ENCODE measurements around the gene DIS3L2.

DIS3L2 gene

DNA sequence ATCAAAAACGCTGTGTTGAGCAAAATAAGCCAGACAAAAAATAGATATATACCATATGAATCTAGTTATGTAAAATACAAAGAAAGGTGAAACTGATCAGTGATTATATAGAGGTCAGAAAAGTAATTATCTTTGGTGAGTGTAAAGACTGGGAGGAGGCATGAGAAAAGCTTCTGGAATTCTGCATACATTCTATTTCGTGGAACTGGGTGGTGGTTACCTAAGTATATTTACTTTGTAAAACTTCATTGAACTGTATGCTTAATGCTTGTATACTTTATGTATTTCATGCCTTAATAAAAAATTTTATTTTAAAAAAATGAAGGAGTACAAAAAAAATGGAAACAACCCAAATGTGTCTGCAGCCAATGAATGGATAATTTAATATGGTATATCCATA, 263.9 kb downstream of the DIS3L2 start:
- DNase-seq (ENCODE audit: low read depth in 4 of 4, low spot score in 1 of 4): no peak

DNA sequence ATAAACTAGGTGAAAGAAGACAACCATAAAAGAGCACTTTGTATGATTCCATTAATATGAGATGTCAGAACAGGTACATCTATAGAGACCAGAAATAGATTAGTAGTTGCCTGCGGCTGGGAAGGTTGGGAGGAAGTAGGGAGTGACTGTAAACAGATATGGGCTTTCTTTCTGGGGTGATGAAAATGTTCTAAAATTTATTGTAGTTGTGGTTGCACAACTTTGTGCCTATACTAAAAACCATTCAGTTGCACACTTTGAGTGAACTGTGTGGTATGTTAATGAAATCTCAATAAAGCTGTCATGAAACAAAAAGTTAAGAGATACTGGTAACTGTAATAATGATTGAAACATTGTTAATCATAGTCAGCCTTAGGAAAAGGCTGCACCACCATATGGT, 264.4 kb downstream of the DIS3L2 start:
- DNase-seq (ENCODE audit: low read depth in 4 of 4, low spot score in 1 of 4): no peak

DNA sequence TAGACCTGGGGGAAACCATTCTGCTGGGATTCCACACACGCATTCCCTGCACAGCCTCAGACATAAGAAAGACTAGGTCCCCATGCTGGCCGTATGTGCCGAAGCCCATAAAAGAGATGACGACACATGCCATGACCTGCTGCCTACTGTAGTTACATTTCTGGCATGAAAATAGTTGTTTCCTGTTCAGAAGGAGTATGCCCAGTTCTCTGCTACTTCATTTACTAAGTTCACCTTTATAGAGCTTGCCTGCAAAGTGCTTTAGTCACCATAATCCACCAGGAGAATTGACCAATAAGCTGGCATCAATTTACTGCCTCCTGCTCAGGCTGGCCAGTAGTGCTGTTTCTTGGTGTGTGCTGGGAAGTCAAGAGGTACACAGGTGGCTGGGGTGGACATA, 266.8 kb downstream of the DIS3L2 start:
- no peak for DNase-seq (ENCODE audit: low read depth in 4 of 4, low spot score in 1 of 4)

DNA sequence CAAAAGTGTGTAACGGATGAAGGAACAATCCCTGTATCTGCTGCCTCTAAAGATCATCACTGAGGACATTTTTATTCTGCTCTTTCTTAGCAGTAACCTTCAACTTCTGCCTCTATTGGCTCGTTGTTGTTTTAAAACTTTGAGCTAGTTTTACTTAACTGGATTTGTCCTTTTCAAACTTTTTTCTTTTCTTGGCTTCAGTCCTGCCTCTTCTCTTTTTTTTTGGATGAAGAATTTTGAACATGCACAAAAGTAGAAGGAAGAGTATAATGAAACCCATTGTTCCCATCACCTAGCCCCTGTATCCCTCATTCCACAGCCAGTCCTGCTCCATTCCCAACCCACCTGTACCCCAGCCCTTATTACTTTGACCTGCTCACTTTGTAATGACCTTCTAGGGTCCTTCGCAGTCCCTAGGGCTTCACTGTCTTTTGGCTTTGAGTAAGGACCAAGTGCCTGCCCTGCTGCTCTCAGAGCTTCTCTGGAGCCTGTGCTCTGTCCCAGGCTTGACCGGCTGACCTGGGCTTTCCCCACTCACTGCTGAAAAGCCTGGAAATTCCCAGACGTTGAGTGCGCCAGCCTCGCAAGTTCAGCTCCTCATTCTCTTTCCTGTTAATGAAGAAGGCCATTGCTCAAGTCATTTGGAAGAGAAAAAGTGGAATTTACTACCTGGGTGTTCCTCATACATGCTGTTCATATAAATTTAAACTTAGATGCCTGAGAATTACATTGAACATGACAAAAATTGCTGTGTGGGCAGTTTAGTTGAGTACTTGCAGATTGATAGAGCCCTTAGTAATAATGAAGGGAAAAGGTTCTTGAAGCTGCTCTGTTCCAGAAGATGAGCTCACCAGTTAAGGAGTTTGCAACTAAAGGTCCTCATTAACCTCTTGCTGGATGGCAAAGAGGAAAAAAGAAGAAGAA, 267.7 kb downstream of the DIS3L2 start:
- DNase-seq (ENCODE audit: low read depth in 4 of 4, low spot score in 1 of 4): no peak

- DNase-seq (ENCODE audit: low read depth in 4 of 4, low spot score in 1 of 4): no peak
Measured at GRCh38 chr2:232229911-232230310, 268.4 kb downstream of the DIS3L2 start.

DNA sequence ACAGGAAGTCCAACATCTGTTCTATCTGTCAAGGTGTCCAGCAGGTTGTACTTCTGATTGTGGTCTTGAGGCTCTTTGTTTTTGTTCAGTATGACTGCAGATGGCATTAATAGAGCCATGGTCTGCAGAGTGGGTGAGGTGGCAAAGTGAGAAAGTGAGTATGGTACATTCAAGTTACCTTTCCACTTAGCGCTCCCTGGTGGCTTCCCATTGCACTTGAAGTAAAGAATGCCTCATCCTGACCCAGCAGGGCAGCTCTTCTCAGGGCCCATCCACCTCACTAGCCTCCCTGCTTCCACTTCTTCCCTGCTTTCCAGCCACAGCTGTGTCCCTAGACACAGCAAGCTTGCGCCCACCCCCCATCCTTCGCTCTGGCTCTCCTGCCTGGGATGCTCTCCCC, 269.0 kb downstream of the DIS3L2 start:
- DNase-seq (ENCODE audit: low read depth in 4 of 4, low spot score in 1 of 4): peak in 1 of 4 experiments; percentile 10

DNA sequence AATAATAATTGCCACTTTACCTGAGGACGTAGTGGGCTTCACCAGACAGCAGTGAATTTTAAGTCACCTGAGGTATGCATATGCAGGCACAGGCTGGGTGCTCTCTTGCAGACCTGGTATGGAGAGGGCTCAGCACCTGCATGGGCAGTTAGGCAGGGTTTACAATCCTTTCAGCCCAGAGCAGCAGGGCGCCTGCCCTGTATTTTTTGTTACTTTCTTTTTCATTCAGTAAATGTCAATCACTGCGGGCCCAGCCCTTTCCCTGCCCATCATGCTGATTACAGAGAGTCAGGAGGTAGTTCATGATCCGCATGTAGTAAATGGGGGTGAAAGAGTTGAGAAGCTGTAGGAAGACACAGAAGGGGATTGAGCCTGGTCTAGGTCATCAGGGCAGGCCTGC, 270.0 kb downstream of the DIS3L2 start:
- DNase-seq (ENCODE audit: low read depth in 4 of 4, low spot score in 1 of 4): no peak

DNA sequence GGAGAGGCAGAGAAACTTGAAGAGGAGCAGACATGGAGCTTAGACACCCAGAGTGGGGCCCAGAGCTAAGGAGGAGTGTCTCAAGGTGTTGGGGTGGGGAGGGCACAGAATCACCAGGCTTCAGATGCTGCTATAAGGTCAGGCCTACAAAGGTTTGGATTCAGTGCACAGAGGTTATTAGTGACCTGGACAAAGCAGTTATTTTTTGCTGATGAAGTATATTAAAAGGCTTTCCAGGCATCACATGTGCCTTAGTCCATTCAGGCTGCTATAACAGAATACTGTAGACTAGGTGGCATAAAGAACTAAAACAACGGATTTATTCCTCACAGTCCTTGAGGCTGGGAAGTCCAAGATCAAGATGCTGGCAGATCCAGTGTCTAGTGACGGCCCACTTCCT, 271.4 kb downstream of the DIS3L2 start:
- no peak for DNase-seq (ENCODE audit: low read depth in 4 of 4, low spot score in 1 of 4)

- DNase-seq (ENCODE audit: low read depth in 4 of 4, low spot score in 1 of 4): no peak
Measured at GRCh38 chr2:232234922-232235615, 273.6 kb downstream of the DIS3L2 start.

DNA sequence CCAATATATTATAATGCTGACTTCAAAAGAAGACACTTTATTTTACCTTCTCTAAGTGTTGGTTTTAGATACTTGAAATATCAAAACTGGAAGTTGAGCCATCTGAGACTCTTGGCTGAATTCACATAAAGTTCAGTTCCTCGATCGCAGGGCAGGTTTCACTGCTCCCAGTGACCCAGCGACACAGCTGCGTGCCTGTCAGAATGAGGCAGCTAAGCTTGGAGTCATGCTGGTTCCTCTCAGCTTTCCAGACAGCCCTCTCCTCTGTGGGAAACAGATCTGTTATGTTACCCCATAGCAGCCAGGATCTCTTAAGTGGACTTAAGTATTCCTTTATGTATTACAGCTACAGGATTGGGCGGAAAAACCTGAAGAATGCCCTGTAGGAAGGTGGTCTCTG, 274.2 kb downstream of the DIS3L2 start:
- DNase-seq (ENCODE audit: low read depth in 4 of 4, low spot score in 1 of 4): no peak

GRCh38 chr2:232236200-232236599, 274.7 kb downstream of the DIS3L2 start:
- no peak for DNase-seq (ENCODE audit: low read depth in 4 of 4, low spot score in 1 of 4)

DNA sequence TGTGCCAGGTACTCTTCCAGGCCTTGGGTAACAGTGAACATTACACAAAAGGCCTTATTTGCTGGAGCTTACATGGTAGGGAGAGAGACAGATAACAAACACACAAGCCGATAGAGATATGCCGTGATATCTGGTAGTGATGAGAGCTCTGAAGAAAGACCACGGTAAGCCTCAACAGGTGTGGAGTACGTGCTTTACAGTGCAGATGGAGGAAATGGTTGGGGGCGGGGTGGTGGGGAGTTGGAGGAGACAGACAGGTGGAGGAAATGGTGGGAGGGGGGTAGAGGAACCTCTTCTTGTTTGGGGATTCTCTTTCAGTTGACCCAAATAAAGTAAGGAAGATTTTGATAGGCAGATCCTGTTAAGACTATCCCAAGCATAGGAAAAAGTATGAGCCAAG, 276.0 kb downstream of the DIS3L2 start:
- DNase-seq (ENCODE audit: low read depth in 4 of 4, low spot score in 1 of 4): no peak

DNA sequence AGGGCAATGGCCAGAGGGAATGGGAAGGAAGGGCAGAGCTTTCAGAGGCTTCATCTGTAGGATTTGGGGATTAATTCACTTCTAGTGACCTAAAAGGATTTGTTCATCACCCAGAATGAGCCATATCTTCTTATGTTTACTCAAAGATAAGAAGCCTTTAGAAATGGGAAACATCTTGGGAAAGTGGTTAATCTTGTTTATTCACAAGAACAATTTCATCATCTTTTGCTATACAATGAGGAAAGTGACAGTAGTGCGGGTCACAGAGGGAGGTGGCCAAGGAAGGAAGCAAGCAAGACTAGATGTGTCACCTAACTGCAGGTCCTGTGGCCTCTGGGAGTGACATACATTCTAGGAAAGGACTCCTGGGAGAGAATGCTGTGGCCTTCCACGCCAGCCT, 276.6 kb downstream of the DIS3L2 start:
- DNase-seq (ENCODE audit: low read depth in 4 of 4, low spot score in 1 of 4): no peak

DNA sequence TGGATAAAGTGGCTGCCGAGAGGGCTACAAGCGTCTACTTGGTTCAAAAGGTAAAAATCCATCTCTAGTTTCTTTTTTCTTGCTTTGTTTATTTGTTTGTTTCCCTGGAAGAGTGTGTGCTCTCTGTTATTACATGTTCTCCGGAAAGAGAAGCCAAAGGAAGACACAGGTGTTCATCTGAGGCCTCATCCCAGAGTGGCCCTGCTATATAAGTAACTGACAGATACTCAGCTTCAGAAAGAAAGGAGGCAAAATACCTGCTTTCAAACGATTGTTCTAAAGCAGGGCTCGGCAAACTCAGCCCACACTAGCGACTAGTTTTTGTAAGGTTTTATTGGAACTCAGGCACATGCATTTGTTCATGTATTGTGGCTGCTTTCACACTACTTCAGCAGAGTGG, 277.1 kb downstream of the DIS3L2 start:
- DNase-seq (ENCODE audit: low read depth in 4 of 4, low spot score in 1 of 4): no peak

DNA sequence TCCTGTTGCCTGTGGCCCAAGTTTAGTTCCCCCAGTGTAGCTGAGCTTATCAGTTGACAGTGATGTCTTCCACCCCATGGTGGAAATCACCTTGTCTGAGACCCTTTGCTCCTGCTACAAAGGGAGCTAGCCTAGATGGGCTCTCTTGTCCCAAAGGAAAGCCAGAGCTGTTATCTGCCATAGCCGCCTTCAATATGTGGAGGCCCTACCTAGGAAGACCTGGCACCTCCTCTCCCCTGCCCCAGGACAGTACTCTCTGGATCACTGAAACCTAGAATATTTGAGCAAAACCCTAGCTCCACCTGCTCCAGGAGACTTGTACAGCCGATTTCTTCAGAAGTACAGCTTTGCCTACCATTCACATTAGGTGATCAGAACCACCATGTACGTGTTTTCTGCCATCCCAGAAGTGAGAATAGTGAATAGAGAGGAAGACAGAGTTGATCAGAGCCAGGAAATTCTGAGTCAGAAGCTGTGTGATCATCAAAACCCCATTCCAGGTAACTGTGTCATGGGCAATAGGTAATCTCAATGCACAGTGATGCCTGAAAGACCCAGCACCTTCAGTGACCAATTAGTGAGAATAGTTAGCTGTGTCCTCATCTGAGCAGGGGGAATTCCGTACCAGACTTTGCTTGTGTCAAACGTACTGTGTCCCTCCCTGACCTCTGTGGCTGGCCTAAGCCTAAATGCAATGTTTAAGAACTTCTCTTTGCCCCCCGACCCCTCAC, 278.6 kb downstream of the DIS3L2 start:
- peak in 1 of 4 experiments; percentile 14 for DNase-seq (ENCODE audit: low read depth in 4 of 4, low spot score in 1 of 4)

- no peak for DNase-seq (ENCODE audit: low read depth in 4 of 4, low spot score in 1 of 4)
Measured at GRCh38 chr2:232240906-232241305, 279.4 kb downstream of the DIS3L2 start.

- DNase-seq (ENCODE audit: low read depth in 4 of 4, low spot score in 1 of 4): no peak
Measured at GRCh38 chr2:232242316-232242715, 280.8 kb downstream of the DIS3L2 start.

DNA sequence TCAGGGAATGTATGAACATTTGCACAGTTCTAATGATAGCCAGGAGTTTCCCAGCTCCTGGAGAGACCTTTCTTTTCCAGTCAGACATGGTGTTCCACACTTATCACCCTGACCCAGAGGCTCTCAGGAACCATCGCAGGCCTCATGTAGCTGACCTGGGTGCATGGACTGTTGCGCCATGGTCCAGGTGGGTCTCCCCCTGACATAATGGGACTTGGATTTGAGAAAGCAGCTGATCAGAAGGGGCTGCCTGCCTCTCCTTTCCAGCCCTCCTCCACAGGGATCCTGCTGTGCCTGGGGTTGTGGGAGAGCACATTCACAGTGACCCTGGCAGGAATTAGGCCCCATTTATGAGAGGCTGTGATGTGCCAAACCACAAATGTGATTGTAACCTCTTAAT, 283.6 kb downstream of the DIS3L2 start:
- no peak for DNase-seq (ENCODE audit: low read depth in 4 of 4, low spot score in 1 of 4)

- no peak for DNase-seq (ENCODE audit: low read depth in 4 of 4, low spot score in 1 of 4)
Measured at GRCh38 chr2:232246245-232246644, 284.7 kb downstream of the DIS3L2 start.

DNA sequence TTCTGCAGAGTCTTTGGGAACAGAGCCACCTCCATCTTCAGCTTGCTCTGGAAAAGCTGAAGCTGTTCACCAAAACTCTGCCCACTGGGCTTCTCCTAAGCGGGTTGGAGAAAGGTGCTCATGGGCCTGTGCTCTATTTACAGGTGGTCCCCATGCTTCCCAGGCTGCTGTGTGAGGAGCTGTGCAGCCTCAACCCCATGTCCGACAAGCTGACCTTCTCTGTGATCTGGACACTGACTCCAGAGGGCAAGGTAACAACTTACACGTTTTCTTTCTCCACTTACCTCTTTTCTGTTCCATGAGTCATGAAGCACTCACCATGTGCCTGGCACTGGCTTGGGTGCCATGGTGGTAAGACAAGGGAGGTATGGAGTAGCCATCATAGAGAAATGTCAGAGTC, 287.6 kb downstream of the DIS3L2 start:
- DNase-seq (ENCODE audit: low read depth in 4 of 4, low spot score in 1 of 4): no peak

DNA sequence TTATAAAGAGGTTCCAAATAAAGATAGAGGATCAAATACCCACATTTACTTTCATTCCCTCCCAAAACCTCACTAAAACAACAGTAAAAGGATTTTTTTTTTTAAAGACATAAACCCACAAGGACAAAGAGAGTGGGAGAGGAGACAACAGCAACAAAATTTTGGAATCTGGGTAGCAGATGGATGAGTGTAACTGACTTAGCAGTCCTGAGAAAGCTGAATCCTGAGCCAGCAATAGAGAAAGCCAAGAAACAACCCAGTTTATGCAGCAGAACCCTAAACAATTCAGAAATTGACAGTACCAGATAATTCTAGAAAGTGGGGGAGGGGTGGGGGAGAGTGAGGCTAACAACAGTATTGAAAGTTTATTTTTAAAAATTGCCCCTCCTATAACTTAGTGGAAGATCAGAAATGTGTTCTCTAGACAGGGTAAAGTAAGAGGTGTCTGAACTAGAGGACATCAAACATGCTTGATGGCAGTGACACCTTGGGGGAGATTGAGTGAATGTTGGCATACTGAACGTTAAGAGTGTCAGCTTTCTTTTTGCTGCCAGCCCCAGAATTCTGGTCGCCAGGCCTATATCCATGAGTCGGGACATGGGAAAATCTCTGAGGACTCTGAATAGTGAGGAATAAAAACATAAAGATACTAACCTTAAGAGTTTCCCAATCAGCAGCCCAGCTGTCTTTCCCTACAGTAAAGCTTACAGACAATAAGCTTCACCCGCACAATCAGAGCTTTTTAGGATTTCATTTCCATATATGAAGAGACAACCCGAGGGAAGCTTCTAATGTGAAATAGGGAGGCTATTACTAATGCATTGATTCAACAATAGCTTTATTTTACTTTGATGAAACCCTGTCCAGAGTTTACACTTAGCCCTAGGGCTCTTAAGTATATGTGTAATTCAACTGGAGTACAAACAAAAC, 289.0 kb downstream of the DIS3L2 start:
- no peak for DNase-seq (ENCODE audit: low read depth in 4 of 4, low spot score in 1 of 4)

Measured in stimulated activated CD4-positive, alpha-beta T cell treated with anti-CD3 and anti-CD28 coated beads, Interleukin-1b, Interleukin-23, amount 100 ng/mL, for 24 hours (primary cell).